ENCODE results near the gene NIPAL4.

GRCh38 chr5:157521704-157522029, 61.7 kb downstream of the NIPAL4 start:
- TF ChIP-seq CTCF (IDR thresholded peaks at IDR 0.05) (no peak), HDAC2 (IDR thresholded peaks at IDR 0.05) (no peak)

Data from A549 (cell line).